K562 (cell line): Measurements from ENCODE around the gene ZNF548. TPM values are rescaled to one million over a fixed set of nuclear protein-coding genes. Genes with fewer than 3 reads are reported as not detected.
A peak's percentile ranks its signal among the peaks of the same experiment; 100 is the strongest.

Experiments
- BRF1 ChIP-seq: IDR thresholded peaks from 3 replicates; pipeline ENCODE4 v1.6.1; 2011; ENCODE audit warnings: borderline replicate concordance, mild to moderate bottlenecking; ENCODE audit not compliant: insufficient read length; ENCODE audit errors: extremely low read depth
- CBFB ChIP-seq: sonication (generic); formaldehyde crosslinking; IDR thresholded peaks from 2 replicates; pipeline ENCODE4 v1.4.0; 2020; ENCODE audit warnings: mild to moderate bottlenecking, missing genetic modification reagents
- CBX3 ChIP-seq, 2 experiments: IDR thresholded peaks; 1 replicate in 1 of 2; 2 replicates in 1 of 2; pipeline ENCODE4 v1.6.1; 2012; ENCODE audit warnings: inconsistent platforms in 2 of 2, low read length in 2 of 2, borderline replicate concordance in 1 of 2, control low read depth in 1 of 2
- CHD2 ChIP-seq: IDR thresholded peaks from 2 replicates; pipeline ENCODE4 v1.6.1; 2011; ENCODE audit warnings: low read depth, low read length
- DACH1 ChIP-seq: fragments of 450-650 bp; IDR thresholded peaks from 2 replicates; pipeline ENCODE4 v1.6.1; 2018; ENCODE audit not compliant: partially characterized antibody
- DPF2 ChIP-seq: fragments of 450-650 bp; IDR thresholded peaks from 2 replicates; pipeline ENCODE4 v1.6.1; 2016
- HINFP ChIP-seq: fragments of 450-650 bp; conservative IDR thresholded peaks from 2 replicates; pipeline ENCODE4 v1.6.1; 2016; ENCODE audit warnings: missing genetic modification characterization, low read depth, mild to moderate bottlenecking, control low read depth, missing compliant biosample characterization
- HNRNPL ChIP-seq: fragments of 200-400 bp; formaldehyde crosslinking; IDR thresholded peaks from 2 replicates; pipeline ENCODE4 v1.6.1; 2017; ENCODE audit warnings: low read depth, mild to moderate bottlenecking, low read length
- JUNB ChIP-seq: fragments of 450-650 bp; formaldehyde crosslinking; conservative IDR thresholded peaks from 2 replicates; pipeline ENCODE4 v1.4.0; 2020; ENCODE audit warnings: mild to moderate bottlenecking
- MAX ChIP-seq: sonication (generic); formaldehyde crosslinking; IDR thresholded peaks from 2 replicates; pipeline ENCODE4 v1.9.0; 2022; ENCODE audit warnings: mild to moderate bottlenecking, missing genetic modification reagents
- MBD2 ChIP-seq: sonication (generic); IDR thresholded peaks from 2 replicates; pipeline ENCODE4 v1.6.1; 2016; ENCODE audit warnings: low read depth, borderline replicate concordance
- MCM5 ChIP-seq: fragments of 450-650 bp; IDR thresholded peaks from 2 replicates; pipeline ENCODE4 v1.6.1; 2016; ENCODE audit warnings: low read depth
- SP1 ChIP-seq: sonication (generic); formaldehyde crosslinking; IDR thresholded peaks from 2 replicates; pipeline ENCODE4 v1.8.1; 2022; ENCODE audit warnings: mild to moderate bottlenecking, missing genetic modification reagents
- ZBTB5 ChIP-seq: fragments of 450-650 bp; IDR thresholded peaks from 2 replicates; pipeline ENCODE4 v1.6.1; 2017; ENCODE audit warnings: antibody characterized with exemption
- ZNF23 ChIP-seq: fragments of 250-450 bp; sonication (Bioruptor Pico); IDR thresholded peaks from 2 replicates; pipeline ENCODE4 v1.4.0; 2020; ENCODE audit warnings: mild to moderate bottlenecking
- ZNF3 ChIP-seq: fragments of 250-450 bp; sonication (Bioruptor Pico); IDR thresholded peaks from 2 replicates; pipeline ENCODE4 v1.5.0; 2021; ENCODE audit warnings: mild to moderate bottlenecking, moderate library complexity
- ZNF444 ChIP-seq: fragments of 250-450 bp; sonication (Bioruptor Pico); IDR thresholded peaks from 2 replicates; pipeline ENCODE4 v1.4.0; 2020; ENCODE audit warnings: mild to moderate bottlenecking, moderate library complexity
- ZNF589 ChIP-seq: fragments of 200-800 bp; sonication (Bioruptor generic); IDR thresholded peaks from 2 replicates; pipeline ENCODE4 v1.6.1; 2016; ENCODE audit warnings: low read depth, missing genetic modification characterization, missing compliant biosample characterization
- ZNF717 ChIP-seq: fragments of 250-450 bp; sonication (Bioruptor Pico); IDR thresholded peaks from 2 replicates; pipeline ENCODE4 v1.5.0; 2021
- ZNF740 ChIP-seq, 3 experiments: fragments of 200-800 bp in 1 of 3; sonication (Bioruptor generic) in 1 of 3; sonication (generic) in 1 of 3; formaldehyde crosslinking in 1 of 3; IDR thresholded peaks; 2 replicates each; pipeline versions ENCODE4 v1.6.1 to v1.8.0; 2016 to 2022; ENCODE audit warnings: mild to moderate bottlenecking in 2 of 3, missing compliant biosample characterization in 2 of 3, missing genetic modification characterization in 2 of 3, missing genetic modification reagents in 1 of 3
- polyA plus RNA-seq, 8 experiments: library from polyadenylated mRNA; depleted of rRNA in 4 of 8; stranded (reverse) in 5 of 8; unstranded in 3 of 8; fragments of >200 nt; fragmentation: Nextera tagmentation in 2 of 8; fragmentation: Illumina TruSeq in 1 of 8; extraction: Ambion mirVana in 2 of 8; extraction: Trizol in 1 of 8; gene quantifications; 2 replicates each; pipeline versions ENCODE4 v1.2.1 to v1.2.3, GENCODE V29; 2011 to 2014; ENCODE audit warnings: inconsistent platforms in 1 of 8, missing spikeins in 1 of 8
- total RNA-seq, 7 experiments: library from RNA; depleted of rRNA in 6 of 7; stranded (reverse); fragments of >200 nt in 6 of 7; fragmentation: Illumina TruSeq in 2 of 7; extraction: Trizol in 2 of 7; gene quantifications; 2 replicates each; pipeline versions ENCODE4 v1.2.1 to v1.2.3, GENCODE V29; 2011 to 2021; ENCODE audit warnings: low replicate concordance in 1 of 7
- TF ChIP-seq, protein P1 (sequence below): fragments of 450-650 bp; IDR thresholded peaks from 2 replicates; pipeline ENCODE4 v1.6.1; 2016; ENCODE audit warnings: low read depth, mild to moderate bottlenecking, moderate library complexity
- TF ChIP-seq, protein P2 (sequence below): sonication (generic); formaldehyde crosslinking; IDR thresholded peaks from 2 replicates; pipeline ENCODE4 v1.8.0; 2022; ENCODE audit warnings: missing genetic modification reagents, mild to moderate bottlenecking, borderline replicate concordance

ZNF548 gene
- total and polyA plus RNA-seq, 9 of the 15 experiments (the other 6 are each of a cell fraction or from before 2014, with no cell fraction given) = 1.5 to 8.7 (median 4.5) TPM

- TF ChIP-seq ZBTB5 = no peak
- TF ChIP-seq ZNF589 (CRISPR knock-in tag) = no peak
- TF ChIP-seq DACH1 = no peak
- no peak for TF ChIP-seq MBD2
- TF ChIP-seq, protein P1, sequence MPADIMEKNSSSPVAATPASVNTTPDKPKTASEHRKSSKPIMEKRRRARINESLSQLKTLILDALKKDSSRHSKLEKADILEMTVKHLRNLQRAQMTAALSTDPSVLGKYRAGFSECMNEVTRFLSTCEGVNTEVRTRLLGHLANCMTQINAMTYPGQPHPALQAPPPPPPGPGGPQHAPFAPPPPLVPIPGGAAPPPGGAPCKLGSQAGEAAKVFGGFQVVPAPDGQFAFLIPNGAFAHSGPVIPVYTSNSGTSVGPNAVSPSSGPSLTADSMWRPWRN = no peak
- no peak for TF ChIP-seq HINFP
- peak; percentile 67 for TF ChIP-seq CHD2
- TF ChIP-seq CBFB (CRISPR knock-in tag) = no peak
- TF ChIP-seq ZNF717 (CRISPR knock-in tag) = no peak
- no peak for TF ChIP-seq MCM5
- no peak for TF ChIP-seq ZNF3
- TF ChIP-seq ZNF444 (CRISPR knock-in tag) = no peak
- peak; percentile 74; the same call in 1 of the 2 replicates for TF ChIP-seq ZNF740 (CRISPR knock-in tag; IDR thresholded peaks at IDR 0.05)
- no peak for TF ChIP-seq ZNF740 (tag; IDR thresholded peaks at IDR 0.05)
- TF ChIP-seq JUNB = peak; percentile 62; the same call in 1 of the 2 replicates
- TF ChIP-seq DPF2 = no peak
- TF ChIP-seq ZNF23 (CRISPR knock-in tag) = no peak
- TF ChIP-seq, protein P2, sequence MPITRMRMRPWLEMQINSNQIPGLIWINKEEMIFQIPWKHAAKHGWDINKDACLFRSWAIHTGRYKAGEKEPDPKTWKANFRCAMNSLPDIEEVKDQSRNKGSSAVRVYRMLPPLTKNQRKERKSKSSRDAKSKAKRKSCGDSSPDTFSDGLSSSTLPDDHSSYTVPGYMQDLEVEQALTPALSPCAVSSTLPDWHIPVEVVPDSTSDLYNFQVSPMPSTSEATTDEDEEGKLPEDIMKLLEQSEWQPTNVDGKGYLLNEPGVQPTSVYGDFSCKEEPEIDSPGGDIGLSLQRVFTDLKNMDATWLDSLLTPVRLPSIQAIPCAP (CRISPR knock-in tag) = no peak
- no peak for TF ChIP-seq CBX3 (IDR thresholded peaks at IDR 0.05; ENCODE audit: borderline replicate concordance in 1 of 2, low read length in 2 of 2)
- peak; percentile 39; the same call in 1 of the 2 replicates for TF ChIP-seq SP1 (CRISPR knock-in tag)
- peak; percentile 66 for TF ChIP-seq MAX
- no peak for TF ChIP-seq BRF1
- TF ChIP-seq HNRNPL = no peak
Measured at GRCh38 chr19:57362997-57363687, 26.5 kb upstream of the ZNF548 start, which contains the start of the genes TRAPPC2B and ZNF547 (continued).
